ENCODE results near the gene RMND5A.
"Not testable (repeated sequence)": the region's sequence is repeated elsewhere in the genome, so short reads cannot be mapped to it uniquely, and the experiment has no call there.

DNA sequence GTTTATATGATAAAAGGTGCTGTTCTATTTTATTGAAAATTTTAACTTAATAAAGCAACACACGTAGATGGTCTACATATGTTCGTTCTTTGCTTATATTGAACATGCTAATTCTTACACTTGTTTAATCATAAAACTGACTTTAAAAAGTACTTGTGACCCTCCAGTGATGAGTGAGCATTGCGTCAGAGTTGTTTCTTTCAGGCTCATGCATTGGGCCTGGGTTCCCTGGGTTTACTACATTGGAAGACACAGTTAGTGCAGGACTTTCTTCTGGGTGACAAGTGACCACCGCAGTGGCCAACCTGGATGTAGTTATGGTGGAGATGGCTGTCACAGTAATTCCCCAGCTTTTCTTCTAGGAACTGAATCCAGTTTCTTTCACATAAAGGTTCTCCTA is 13.4 kb downstream of the RMND5A start:
- TF ChIP-seq, protein P1, sequence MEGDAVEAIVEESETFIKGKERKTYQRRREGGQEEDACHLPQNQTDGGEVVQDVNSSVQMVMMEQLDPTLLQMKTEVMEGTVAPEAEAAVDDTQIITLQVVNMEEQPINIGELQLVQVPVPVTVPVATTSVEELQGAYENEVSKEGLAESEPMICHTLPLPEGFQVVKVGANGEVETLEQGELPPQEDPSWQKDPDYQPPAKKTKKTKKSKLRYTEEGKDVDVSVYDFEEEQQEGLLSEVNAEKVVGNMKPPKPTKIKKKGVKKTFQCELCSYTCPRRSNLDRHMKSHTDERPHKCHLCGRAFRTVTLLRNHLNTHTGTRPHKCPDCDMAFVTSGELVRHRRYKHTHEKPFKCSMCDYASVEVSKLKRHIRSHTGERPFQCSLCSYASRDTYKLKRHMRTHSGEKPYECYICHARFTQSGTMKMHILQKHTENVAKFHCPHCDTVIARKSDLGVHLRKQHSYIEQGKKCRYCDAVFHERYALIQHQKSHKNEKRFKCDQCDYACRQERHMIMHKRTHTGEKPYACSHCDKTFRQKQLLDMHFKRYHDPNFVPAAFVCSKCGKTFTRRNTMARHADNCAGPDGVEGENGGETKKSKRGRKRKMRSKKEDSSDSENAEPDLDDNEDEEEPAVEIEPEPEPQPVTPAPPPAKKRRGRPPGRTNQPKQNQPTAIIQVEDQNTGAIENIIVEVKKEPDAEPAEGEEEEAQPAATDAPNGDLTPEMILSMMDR (conservative IDR thresholded peaks at IDR 0.05): not testable (repeated sequence)
- not testable (repeated sequence) for TF ChIP-seq ZFX (IDR thresholded peaks at IDR 0.05)

Measured in C4-2B (cell line).